GM23338 (cell line): Measurements from ENCODE around the gene CCDC137. TPM values are rescaled to one million over a fixed set of nuclear protein-coding genes. Genes with fewer than 3 reads are reported as not detected.

Source experiments
- ATAC-seq: fragments of 200-7000 bp; cut with Tn5 transposase; 3 replicates; pipeline ENCODE4 v1.9.1; 2020
- DNase-seq: peaks from one replicate; pipeline ENCODE4 v3.0.0-alpha.2; 2015; ENCODE audit warnings: low spot score
- H2AFZ ChIP-seq: fragments of 200-600 bp; sonication (generic); 2 replicates; pipeline ENCODE4 v1.8.0; 2016; ENCODE audit warnings: antibody characterized with exemption, mild to moderate bottlenecking, moderate library complexity
- H3F3A ChIP-seq: fragments of 200-600 bp; sonication (generic); replicated peaks from 2 replicates; pipeline ENCODE4 v1.8.0; 2017; ENCODE audit warnings: antibody characterized with exemption, mixed run types, low read depth
- H3K27ac ChIP-seq: fragments of 200-600 bp; sonication (generic); 2 replicates; pipeline ENCODE4 v1.6.1; 2016; ENCODE audit warnings: low read depth
- H3K27me3 ChIP-seq: fragments of 200-600 bp; sonication (generic); 2 replicates; pipeline ENCODE4 v1.8.0; 2016; ENCODE audit warnings: mild to moderate bottlenecking, mixed run types, moderate library complexity; ENCODE audit not compliant: insufficient read depth
- H3K36me3 ChIP-seq: fragments of 200-600 bp; sonication (generic); 2 replicates; pipeline ENCODE4 v1.8.0; 2016; ENCODE audit warnings: mild to moderate bottlenecking; ENCODE audit not compliant: insufficient read depth
- H3K4me1 ChIP-seq: fragments of 200-600 bp; sonication (generic); 2 replicates; pipeline ENCODE4 v1.8.0; 2016; ENCODE audit warnings: mild to moderate bottlenecking, moderate library complexity; ENCODE audit not compliant: insufficient read depth
- H3K4me2 ChIP-seq: fragments of 200-600 bp; sonication (generic); 2 replicates; pipeline ENCODE4 v1.7.1; 2017; ENCODE audit warnings: mixed run types
- H3K4me3 ChIP-seq: fragments of 200-600 bp; sonication (generic); 2 replicates; pipeline ENCODE4 v1.6.1; 2016; ENCODE audit warnings: mixed run types
- H3K79me2 ChIP-seq: fragments of 200-600 bp; sonication (generic); replicated peaks from 2 replicates; pipeline ENCODE4 v1.8.0; 2017; ENCODE audit warnings: mild to moderate bottlenecking; ENCODE audit not compliant: insufficient read depth
- H3K9me2 ChIP-seq: fragments of 200-600 bp; sonication (generic); 2 replicates; pipeline ENCODE4 v1.8.0; 2017; ENCODE audit not compliant: insufficient read depth
- H4K20me1 ChIP-seq: fragments of 200-600 bp; sonication (generic); replicated peaks from 2 replicates; pipeline ENCODE4 v1.8.0; 2017; ENCODE audit warnings: mild to moderate bottlenecking; ENCODE audit not compliant: insufficient read depth
- H3K27ac Mint-ChIP-seq: 2 replicates; pipeline ENCODE4 v1.8.0; 2020; ENCODE audit warnings: inconsistent platforms, mild to moderate bottlenecking, moderate library complexity, mixed read lengths
- H3K27me3 Mint-ChIP-seq: 3 replicates; pipeline ENCODE4 v1.8.0; 2022; ENCODE audit warnings: low read depth, mild to moderate bottlenecking, moderate library complexity, mixed read lengths, inconsistent platforms; ENCODE audit not compliant: insufficient read depth, poor library complexity
- H3K36me3 Mint-ChIP-seq: 3 replicates; pipeline ENCODE4 v1.8.0; 2021; ENCODE audit warnings: low read depth, mild to moderate bottlenecking, inconsistent platforms, moderate library complexity, mixed read lengths
- H3K4me1 Mint-ChIP-seq: 3 replicates; pipeline ENCODE4 v1.8.0; 2020; ENCODE audit warnings: mild to moderate bottlenecking, inconsistent platforms, mixed read lengths
- H3K4me3 Mint-ChIP-seq: 3 replicates; pipeline ENCODE4 v1.8.0; 2021; ENCODE audit warnings: moderate library complexity, mild to moderate bottlenecking, inconsistent platforms, mixed read lengths
- H3K9me3 Mint-ChIP-seq: 3 replicates; pipeline ENCODE4 v1.8.0; 2020; ENCODE audit warnings: moderate library complexity, mild to moderate bottlenecking, inconsistent platforms, mixed read lengths
- CREB1 ChIP-seq: fragments of 250-450 bp; sonication (Bioruptor Pico); IDR thresholded peaks from 2 replicates; pipeline ENCODE4 v1.5.0; 2020; ENCODE audit warnings: low read depth, mild to moderate bottlenecking, moderate library complexity
- CTCF ChIP-seq, 2 experiments: fragments of 200-600 bp in 1 of 2; sonication (generic) in 1 of 2; conservative IDR thresholded peaks; 2 replicates each; pipeline versions ENCODE4 v1.5.1 to v1.6.1; 2016 to 2017; ENCODE audit warnings: antibody characterized with exemption in 2 of 2, low read depth in 2 of 2, mild to moderate bottlenecking in 2 of 2, moderate library complexity in 1 of 2
- ETS1 ChIP-seq: IDR thresholded peaks from 2 replicates; pipeline ENCODE4 v1.6.1; 2016; ENCODE audit warnings: antibody characterized with exemption
- EZH2 ChIP-seq: fragments of 200-600 bp; sonication (generic); IDR thresholded peaks from one replicate; pipeline ENCODE4 v1.8.0; 2017; ENCODE audit warnings: antibody characterized with exemption, mild to moderate bottlenecking, low read depth; ENCODE audit not compliant: unreplicated experiment
- EZH2phosphoT487 ChIP-seq: fragments of 200-600 bp; sonication (generic); IDR thresholded peaks from one replicate; pipeline ENCODE4 v1.8.1; 2018; ENCODE audit warnings: antibody characterized with exemption; ENCODE audit not compliant: unreplicated experiment
- JUNB ChIP-seq: IDR thresholded peaks from one replicate; pipeline ENCODE4 v1.6.1; 2016; ENCODE audit warnings: antibody characterized with exemption; ENCODE audit not compliant: unreplicated experiment
- NANOG ChIP-seq: IDR thresholded peaks from 2 replicates; pipeline ENCODE4 v1.6.1; 2016; ENCODE audit warnings: antibody characterized with exemption, borderline replicate concordance
- POLR2AphosphoS5 ChIP-seq: IDR thresholded peaks from 2 replicates; pipeline ENCODE4 v1.6.1; 2016; ENCODE audit warnings: antibody characterized with exemption, low read depth
- REST ChIP-seq: IDR thresholded peaks from one replicate; pipeline ENCODE4 v1.6.1; 2018; ENCODE audit warnings: antibody characterized with exemption; ENCODE audit not compliant: unreplicated experiment
- STAT1 ChIP-seq: IDR thresholded peaks from one replicate; pipeline ENCODE4 v1.6.1; 2016; ENCODE audit warnings: antibody characterized with exemption; ENCODE audit not compliant: unreplicated experiment
- ZNF114 ChIP-seq: fragments of 250-450 bp; sonication (Bioruptor Pico); IDR thresholded peaks from 2 replicates; pipeline ENCODE4 v1.5.0; 2020; ENCODE audit warnings: mild to moderate bottlenecking, moderate library complexity
- ZNF331 ChIP-seq: fragments of 250-450 bp; sonication (Bioruptor Pico); IDR thresholded peaks from 2 replicates; pipeline ENCODE4 v1.5.0; 2020; ENCODE audit warnings: low read depth, mild to moderate bottlenecking, moderate library complexity
- ZNF462 ChIP-seq: fragments of 250-450 bp; sonication (Bioruptor Pico); IDR thresholded peaks from 2 replicates; pipeline ENCODE4 v1.5.0; 2020; ENCODE audit warnings: mild to moderate bottlenecking, moderate library complexity
- polyA plus RNA-seq: library from polyadenylated mRNA; unstranded; fragments of >200 nt; fragmentation: Nextera tagmentation; extraction: Ambion mirVana; gene quantifications from 2 replicates; pipeline ENCODE4 v1.2.1, GENCODE V29; 2016
- total RNA-seq: library from RNA; depleted of rRNA; stranded (reverse); fragments of >200 nt; shearing (Covaris generic); gene quantifications from 2 replicates; pipeline ENCODE4 v1.2.3, GENCODE V29; 2014

Gene CCDC137
- total and polyA plus RNA-seq, 2 experiments from 2014 or later: 26.1 to 73.4 TPM

- H3K4me1 ChIP-seq: peaks cover 16% of the 10 kb centered on the region
- H3K27me3 Mint-ChIP-seq: peaks cover 21% of the 10 kb centered on the region
- H4K20me1 ChIP-seq: peaks cover 8% of the 10 kb centered on the region
- no peak overlapping the region for H3K4me2 ChIP-seq
- H3K9me3 Mint-ChIP-seq: no peaks in the 10 kb centered on the region
- no peak overlapping the region for H3K4me3 ChIP-seq
- no peak for ATAC-seq
- peaks cover 7% of the 10 kb centered on the region for H3K36me3 ChIP-seq
- H3K36me3 Mint-ChIP-seq: peaks cover 55% of the 10 kb centered on the region
- DNase-seq: no peak
- H3K27me3 ChIP-seq: no peaks in the 10 kb centered on the region
- H3K79me2 ChIP-seq: peaks cover 33% of the 10 kb centered on the region
- no peak for TF ChIP-seq STAT1
- no peak for TF ChIP-seq POLR2AphosphoS5
- TF ChIP-seq EZH2: no peak
- TF ChIP-seq NANOG: no peak
- TF ChIP-seq JUNB: no peak
- no peak for TF ChIP-seq REST
- no peak for TF ChIP-seq ZNF114 (CRISPR knock-in tag)
- no peak for TF ChIP-seq CTCF (conservative IDR thresholded peaks at IDR 0.05; ENCODE audit: low read depth in 2 of 2)
- no peak for TF ChIP-seq EZH2phosphoT487
- no peak for TF ChIP-seq ETS1
- TF ChIP-seq ZNF331 (CRISPR knock-in tag): no peak
- TF ChIP-seq ZNF462 (CRISPR knock-in tag): no peak
- TF ChIP-seq CREB1 (CRISPR knock-in tag): no peak
- peak overlapping the region; percentile 47; the same call in 2 of the 3 replicates for H3K4me3 Mint-ChIP-seq
- H3K9me2 ChIP-seq: no peaks in the 10 kb centered on the region
- no peak overlapping the region for H3K27ac ChIP-seq
- H3K27ac Mint-ChIP-seq: no peak overlapping the region
- H3F3A ChIP-seq: peaks cover 40% of the 10 kb centered on the region
- peaks cover 22% of the 10 kb centered on the region for H3K4me1 Mint-ChIP-seq
- no peak overlapping the region for H2AFZ ChIP-seq
Observed at GRCh38 chr17:81705518-81706231, 39.1 kb downstream of the CCDC137 start.
